Measurements from ENCODE around the gene MARCOL.

Gene MARCOL, protein sequence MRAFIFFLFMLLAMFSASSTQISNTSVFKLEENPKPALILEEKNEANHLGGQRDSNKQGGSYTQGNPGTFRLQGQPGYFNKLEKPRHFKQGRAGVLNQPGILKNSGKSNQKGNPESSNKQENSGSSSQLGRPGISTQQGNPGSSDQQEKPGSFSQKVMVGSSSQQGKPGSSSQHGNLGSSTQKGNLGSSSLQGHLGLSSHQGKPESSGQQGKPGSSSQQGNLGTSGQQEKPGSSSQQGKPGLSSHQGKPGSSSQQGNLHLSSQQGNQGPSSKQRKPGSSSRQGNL

DNA sequence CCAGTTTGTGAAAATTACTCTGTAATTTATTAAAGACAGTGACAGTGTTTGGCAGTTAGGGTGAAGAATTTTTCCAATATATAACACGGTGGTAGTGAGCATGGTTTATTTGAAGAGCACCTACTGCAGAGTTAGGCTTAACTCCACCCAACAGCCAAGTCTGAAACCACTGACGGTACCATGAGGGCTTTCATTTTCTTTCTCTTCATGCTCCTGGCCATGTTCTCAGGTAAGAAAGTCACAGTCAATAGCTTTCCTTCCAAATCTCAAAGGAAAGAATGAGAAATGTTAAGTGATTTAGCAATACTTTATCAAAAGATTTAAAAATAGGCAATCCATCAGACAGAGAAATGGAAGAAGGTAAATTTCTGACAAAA, at the start of gene MARCOL:
TSS of gene MARCOL (plus strand) at position 108 of the 377 bp plus-strand sequence. CDS start at position 181, 73 bp downstream.
- no peak for DNase-seq (ENCODE audit: low spot score)
- no peak for FAIRE-seq

DNA sequence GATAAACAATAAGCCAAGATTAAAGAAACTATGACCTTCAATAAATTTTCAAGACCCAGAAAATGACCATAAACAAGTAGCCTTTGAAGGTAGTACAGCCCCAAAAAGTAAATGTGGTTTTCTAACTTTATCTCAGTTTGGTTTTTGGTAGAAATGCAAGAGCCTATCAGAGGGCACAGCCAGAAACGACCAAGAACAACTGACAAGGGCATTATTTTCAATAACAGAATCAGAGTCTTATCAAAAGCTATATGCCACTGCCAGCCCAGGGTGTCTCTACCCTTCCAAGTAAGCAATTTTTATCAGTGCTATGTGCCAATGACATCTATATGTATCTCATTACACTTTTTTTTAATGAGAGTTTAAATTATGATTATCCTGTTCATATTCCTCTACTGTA, 47.3 kb upstream of the MARCOL start:
- FAIRE-seq = no peak
- no peak for DNase-seq (ENCODE audit: low spot score)

DNA sequence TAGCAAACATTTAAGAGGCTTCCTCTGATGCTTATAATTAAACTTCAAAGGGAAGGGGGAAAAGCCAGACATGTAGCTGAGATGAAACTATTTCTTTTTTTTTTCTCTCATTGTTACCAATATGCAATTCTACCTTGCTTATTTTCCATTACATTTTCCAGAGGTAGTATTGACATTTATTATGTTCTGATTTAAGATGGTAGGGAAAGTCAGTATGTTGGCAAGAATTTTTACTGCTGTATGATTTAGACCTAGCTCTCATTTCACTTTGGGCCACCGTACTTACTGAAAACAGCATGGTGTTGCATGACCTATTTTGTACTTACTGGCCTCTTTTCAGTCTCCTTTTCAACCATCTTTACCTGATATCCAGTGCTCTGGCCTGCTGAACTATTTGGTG, 45.1 kb upstream of the MARCOL start:
- DNase-seq (ENCODE audit: low spot score) (no peak), FAIRE-seq (no peak)

DNA sequence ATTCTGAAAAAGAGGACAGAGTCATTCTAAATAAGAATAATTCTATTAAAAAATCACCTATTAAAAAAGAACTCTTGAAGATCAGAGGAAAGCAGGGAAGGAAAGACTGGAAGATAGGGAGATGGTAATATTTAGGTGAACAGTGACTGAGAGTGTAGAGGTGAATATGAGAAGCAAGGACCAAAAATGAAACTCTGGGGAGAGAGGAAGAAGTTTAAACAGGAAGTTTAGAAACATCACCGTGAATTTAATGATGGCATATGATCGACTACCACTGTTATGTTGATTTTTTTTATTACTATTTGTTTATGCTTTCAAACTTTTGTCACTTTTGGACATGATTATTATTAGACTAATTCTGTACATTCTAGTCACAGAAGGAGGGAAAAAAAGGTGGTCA, 37.2 kb upstream of the MARCOL start:
- FAIRE-seq (no peak), DNase-seq (ENCODE audit: low spot score) (no peak)

DNA sequence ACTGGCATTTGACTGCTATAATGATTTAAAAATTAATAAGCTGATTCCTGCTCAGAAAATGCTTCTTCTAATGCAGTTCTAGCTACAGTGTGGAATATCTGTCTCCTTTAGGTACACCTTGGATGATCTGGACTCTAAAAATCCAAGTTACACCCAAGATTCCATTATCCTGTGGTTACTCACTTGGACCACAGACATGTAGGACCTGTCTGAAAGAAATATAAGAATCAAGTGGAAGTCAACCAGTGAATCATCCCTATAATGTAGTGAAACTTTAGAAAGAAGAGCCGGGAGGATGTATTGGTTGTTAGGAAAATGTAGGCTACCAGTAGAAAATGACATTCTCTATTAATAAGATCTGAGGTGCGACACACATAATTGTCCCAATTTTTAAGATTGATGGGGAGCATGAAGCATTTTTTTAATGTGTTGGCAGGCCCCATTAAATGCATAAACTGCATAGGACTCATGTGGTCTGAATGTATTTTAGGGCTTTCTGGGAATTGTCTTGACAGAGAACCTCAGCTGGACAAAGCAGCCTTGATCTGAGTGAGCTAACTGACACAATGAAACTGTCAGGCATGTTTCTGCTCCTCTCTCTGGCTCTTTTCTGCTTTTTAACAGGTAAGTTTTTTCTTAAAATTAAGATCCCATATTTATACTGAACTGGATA, 35.7 kb upstream of the MARCOL start, which contains the start of gene SPINK6:
TSS of gene SPINK6 (plus strand) at position 512 of the 673 bp plus-strand sequence. CDS start at position 567, 55 bp downstream.
- DNase-seq (ENCODE audit: low spot score) = no peak
- no peak for FAIRE-seq

DNA sequence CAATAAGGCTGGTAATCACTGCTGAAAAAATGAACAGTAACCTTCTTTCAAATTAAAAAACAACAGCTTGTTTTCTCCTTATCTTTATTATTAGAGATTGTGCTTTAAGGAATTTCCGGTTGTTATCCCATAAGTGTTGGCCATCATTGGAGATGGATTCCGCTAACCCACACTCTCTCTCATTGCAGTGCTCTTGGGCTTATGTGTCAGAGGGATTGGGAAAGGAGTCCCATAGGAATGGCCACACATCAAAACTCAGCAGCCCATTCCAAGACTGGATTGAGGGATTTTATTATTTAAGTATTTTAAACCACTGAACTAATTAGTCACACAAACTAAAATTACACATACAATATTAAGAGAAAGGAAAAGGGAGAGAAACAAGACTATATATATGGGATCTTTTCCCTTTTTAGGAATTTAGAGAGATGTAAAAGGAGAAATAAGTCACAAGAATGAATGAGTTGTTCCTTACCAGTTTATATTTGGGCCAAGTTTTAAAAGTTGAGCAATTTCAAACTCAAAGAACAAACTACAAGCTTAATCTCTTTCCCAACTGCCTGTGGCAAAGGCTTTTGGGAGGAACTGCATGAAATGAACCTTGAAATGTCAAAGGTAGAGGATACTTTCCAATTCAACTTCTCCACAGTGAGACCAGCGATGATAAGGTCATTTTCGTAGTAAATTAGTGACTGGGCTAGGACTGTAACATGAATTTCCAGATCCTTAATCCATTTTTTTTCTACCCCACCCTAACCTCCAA, 33.1 kb upstream of the MARCOL start:
- no peak for FAIRE-seq
- DNase-seq (ENCODE audit: low spot score) = no peak

DNA sequence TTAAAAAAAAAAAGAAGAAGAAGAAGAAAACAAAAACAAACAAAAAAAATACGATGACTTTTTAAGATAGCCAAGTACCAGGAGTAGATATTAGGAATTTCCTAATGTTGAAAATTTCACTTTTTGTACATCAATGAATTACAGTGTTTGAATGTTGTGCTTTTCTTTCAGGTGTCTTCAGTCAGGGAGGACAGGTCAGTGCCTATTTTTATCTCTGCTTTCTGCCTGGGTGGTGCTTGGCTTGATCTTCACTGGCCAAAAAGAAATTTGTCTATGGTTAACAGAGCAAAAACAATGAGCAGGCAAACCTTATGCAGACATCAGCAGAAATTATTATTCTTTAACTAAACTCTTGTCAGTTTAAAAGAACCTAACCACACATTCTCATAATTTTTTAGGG, 32.5 kb upstream of the MARCOL start:
- FAIRE-seq (no peak), DNase-seq (ENCODE audit: low spot score) (no peak)

DNA sequence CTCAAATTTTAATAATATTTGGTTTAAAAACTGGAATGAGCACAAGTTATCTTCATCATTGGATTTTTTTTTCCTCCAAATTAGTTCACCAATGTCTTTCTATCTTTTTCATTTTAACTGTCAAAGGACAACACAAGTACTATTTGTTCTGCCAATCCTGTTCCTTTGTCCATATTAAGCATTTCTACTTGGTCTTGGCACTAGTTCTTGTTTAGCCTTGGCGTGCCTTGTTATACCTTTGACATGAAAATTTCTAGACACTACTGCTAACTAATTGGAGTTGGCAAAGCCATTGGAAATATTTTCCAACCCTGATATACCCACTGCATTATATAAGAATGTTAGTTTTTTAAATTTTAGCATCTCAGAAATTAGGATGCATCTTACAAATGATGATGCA, 31.7 kb upstream of the MARCOL start:
- no peak for DNase-seq (ENCODE audit: low spot score)
- FAIRE-seq = no peak

DNA sequence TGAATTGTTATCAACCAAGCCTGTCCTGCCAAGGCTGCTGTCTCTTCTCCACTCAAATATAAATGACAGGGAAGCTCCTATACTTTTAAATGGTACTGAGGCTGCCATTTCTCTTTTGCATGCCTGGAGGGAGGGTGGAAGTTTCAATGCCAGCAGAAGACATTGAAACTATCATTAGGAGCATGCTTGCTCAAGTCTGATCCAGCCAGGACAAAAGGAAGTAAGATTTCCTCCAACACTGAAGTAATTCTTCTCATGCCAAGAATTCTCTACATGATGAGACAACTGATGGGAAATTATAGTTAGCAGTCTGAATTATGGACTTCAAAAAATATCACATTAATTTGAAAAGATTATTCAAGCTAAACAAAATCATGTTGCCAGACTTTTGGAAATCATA, 30.1 kb upstream of the MARCOL start:
- DNase-seq (ENCODE audit: low spot score) (no peak), FAIRE-seq (no peak)

DNA sequence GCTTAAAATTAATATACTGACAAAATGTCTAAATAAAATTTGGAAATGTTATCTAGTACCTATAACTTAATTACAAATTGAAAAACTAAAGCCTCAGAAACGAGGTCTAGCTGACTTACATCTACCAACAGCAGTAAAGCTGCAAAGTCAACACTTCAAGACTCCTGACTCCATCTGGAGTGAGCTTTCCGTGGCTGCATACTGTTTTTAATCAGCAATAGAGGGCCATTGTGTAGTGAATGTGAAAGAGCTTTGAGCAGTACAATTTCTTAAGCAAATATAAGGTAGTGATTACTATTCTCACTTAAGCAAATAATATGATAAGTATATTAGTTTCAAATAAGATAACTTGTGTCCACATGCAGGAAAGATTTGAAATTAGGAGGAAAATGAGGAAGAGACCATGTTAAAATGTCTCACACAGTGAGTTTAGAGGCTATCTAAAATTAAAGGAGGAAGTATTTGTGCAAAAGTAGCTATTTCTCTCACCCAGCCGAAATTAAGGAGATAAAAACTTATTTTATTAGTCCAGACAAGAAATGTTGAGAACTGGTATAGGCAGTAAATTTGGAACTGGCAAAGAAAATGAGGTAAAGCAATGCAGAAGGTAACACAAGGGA, 29.1 kb upstream of the MARCOL start:
- FAIRE-seq = no peak
- no peak for DNase-seq (ENCODE audit: low spot score)

DNA sequence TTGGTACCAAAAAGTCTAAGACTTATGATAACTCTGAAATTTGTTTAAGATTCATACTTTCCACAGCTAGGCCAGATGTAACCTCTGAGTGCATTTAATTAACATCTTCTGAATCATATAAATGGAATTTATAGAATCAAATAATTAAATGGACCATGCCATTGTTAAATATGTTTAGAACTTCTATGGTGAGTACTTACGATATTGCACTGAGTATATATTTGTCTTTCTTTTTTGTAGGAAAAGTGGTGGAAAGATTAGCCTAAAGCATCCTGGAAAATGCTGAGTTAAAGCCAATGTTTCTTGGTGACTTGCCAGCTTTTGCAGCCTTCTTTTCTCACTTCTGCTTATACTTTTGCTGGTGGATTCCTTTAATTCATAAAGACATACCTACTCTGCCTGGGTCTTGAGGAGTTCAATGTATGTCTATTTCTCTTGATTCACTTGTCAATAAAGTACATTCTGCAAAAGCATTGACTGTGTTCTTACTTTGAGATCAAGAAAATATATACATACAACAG, 23.6 kb upstream of the MARCOL start:
- FAIRE-seq = no peak
- DNase-seq (ENCODE audit: low spot score) = no peak

DNA sequence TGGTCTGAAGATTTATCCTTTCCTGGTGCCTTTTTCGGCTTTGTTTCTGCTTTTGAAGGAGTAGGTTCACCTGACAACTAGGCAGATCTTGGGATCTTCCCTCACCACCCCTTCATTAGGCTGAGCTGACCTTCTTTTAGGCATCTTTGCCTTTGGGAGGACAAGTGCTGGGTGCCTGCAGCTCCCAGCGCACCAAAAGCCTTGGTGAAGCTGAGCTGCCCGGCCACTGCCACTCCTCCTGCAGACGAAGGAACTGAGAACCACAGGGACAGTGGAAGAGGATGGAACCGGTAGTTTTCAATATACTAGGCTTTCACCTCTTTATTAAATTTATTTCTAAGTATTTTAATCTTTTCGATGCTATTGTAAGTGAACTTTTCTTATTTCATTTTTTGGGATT, 16.8 kb upstream of the MARCOL start:
- FAIRE-seq = no peak
- no peak for DNase-seq (ENCODE audit: low spot score)

DNA sequence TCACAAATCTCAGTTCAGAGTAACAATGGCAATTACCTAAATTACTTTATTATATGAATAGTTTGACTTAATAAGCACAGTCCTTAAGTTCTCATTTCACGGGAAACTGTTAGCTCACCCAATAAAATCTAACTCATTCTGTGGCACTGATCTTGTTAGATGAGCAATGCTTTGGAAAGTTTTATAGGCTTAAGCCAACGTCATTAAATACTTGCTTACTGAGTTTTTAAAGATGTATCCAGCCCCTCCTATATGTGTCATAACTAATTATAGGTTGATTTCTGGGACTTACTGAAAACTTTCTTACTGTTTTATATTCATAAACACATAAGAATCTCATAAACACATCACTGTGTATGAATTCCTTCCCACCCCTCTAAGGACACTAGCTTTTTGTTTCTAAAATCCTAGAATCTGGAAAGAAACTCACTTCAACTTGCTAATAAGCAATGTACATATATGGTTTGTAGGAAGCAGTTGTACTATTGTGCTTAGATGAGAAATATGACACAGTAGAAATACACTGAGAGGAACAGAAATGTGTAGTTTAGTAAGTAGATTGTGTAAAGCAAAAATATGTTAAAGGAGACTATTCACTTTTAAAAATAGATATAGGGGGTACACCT, 14.1 kb upstream of the MARCOL start:
- DNase-seq (ENCODE audit: low spot score) (no peak), FAIRE-seq (no peak)

DNA sequence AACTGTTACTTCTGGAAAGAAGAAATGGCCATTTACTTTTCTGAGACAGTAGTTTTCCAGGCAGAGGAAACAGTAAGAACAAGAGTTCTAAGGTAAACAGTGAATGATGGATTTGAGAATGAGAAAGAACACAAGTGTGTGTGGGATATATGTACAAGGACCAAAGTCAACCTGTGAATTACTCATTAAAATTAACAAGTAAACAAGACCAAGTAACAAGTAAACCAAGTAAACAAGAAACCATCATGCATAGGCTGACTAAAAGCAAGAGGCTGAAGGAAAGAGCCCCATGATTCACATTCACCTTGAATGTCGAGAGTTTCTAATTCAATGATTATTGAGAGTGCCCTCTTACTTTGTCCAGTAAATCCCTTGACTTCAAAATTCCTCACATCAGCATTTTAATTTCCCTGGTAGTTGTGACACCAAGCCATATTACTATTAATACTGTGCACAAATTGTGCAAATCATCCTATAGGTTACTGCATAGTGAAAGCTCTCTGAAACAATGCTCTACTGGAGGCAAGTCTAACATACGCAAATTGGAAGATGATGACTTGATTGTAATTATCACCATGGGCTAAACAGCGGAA, 9.8 kb upstream of the MARCOL start:
- DNase-seq (ENCODE audit: low spot score) = no peak
- no peak for FAIRE-seq

DNA sequence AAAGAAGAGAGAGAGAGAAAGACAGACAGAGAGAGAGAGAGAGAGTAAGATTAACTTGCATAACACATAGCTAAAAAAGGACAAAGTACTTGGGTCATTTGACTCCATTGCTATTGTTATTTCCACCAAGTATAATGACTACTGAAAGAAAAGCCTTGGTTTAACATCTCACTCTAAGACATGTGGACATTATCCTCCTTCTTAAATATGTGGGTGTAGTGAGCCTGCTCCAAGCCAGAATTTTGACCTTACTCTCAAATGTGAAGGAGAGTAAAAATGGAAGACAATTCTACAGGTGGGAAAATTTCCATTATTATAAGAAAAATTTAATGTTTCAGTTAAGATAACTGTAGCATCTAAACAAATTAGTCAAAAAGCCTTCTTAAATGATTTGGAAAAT, 8.5 kb upstream of the MARCOL start:
- no peak for FAIRE-seq
- DNase-seq (ENCODE audit: low spot score) = no peak

DNA sequence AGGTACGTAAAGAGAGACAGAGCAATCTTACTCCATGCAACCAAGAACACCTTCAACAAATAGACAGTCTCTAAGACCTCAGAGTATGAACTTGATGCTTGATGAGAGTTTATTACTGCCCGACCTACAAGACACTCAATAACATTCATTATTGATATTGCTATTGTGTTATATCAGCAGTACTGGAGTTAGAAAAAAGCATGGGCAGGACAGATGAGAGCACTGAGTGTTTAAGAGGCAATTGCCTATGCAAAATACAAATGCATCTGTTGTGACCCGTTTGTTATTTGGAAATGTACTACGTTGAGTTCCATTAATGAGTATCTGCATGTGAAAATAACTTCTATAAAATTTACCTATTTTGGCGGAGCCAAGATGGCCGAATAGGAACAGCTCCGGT, 8.1 kb upstream of the MARCOL start:
- DNase-seq (ENCODE audit: low spot score) (no peak), FAIRE-seq (no peak)

DNA sequence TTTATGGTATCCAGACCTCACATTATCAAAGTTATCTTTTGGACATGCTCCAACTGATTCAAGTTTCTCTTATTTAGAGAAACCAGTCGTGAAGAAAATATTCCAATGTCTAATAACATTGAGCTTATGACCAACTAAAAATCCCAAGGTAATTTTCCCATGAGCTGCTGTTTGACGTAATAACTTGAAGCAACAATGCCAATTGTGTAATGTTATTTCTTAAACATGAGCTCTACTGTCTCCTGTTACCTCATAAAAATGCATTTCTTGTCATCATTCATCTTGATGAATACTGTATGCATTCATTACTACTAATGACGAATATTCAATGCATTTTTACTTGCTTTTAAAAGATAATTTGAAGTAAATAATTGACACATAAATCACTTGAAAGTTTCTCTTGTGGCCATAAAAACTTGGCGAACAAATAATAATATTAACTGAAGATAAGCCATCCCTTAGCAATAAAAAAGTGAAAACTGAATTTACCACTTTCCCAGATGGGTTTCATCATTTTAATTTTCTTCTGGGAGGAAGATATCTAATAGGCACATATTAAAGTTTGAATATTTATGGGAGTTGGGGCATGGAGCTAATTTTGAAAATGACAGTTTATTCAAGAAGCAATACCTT, 424 bp upstream of the MARCOL start:
- FAIRE-seq (no peak), DNase-seq (ENCODE audit: low spot score) (no peak)

DNA sequence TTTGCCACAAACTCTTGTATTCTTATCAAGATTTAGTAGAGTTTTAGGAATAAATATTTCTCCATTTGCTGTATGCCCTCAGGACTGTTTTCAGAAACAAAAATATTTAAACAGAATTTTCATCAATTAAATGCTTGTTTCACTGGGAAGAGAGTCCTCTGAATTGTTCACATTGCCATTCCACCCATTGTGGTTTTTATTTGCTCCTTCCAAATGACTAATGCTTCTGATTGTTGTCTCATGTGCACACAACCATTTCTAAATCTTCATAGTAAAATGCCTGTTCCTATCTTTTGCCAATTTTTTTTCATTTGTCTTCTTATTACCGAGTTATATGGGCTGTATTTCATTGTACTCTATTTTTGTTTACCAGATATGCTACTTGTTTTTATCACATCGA, 10.6 kb downstream of the MARCOL start:
- DNase-seq (ENCODE audit: low spot score) (no peak), FAIRE-seq (no peak)

DNA sequence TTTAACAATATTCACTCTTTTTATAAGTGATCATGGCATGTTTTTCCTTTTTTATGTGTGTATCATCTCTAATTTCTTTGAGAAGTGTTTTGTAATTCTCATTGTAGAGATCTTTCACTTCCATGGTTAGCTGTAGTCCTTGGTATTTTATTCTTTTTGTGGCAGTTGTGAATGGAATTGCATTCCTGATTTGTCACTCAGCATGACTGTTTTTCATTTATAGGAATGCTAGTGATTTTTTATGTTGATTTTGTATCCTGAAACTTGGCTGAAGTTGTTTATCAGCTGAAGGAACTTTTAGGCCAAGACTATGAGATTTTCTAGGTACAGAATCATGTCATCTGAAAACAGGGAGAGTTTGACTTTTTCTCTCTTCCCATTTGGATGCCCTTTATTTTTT, 17.1 kb downstream of the MARCOL start:
- no peak for FAIRE-seq

DNA sequence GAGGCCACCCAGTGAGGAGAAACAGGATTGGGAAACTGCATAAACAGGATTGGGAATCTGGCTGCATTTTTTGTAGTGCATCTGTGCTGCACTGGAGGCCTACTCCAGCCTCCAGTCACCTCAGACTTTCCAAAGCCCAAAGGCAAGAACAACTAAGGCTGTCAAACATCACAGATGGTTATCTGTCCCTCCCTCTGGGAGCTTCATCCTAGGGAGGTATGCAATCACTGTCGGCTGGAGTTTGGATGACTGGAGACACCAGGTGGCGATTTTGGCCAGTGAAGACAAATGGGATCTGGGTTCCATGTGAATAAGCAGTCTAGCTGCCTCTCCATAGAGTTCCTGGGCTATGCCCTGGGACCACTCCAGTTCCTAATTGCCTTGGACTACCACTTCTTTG, 21.0 kb downstream of the MARCOL start:
- no peak for DNase-seq (ENCODE audit: low spot score)
- no peak for FAIRE-seq

More for the DNA sequence above, 17.1 kb downstream of the MARCOL start:
- DNase-seq (ENCODE audit: low spot score) = no peak
